ENCODE data around the gene DOHH. TPM values are rescaled to one million over a fixed set of nuclear protein-coding genes. Genes with fewer than 3 reads are reported as not detected.
"Not testable (repeated sequence)": the region's sequence is repeated elsewhere in the genome, so short reads cannot be mapped to it uniquely, and the experiment has no call there.

DOHH gene
- polyA plus RNA-seq, 3 donors = 5.4 to 11.8 (median 9.6) TPM

DNA sequence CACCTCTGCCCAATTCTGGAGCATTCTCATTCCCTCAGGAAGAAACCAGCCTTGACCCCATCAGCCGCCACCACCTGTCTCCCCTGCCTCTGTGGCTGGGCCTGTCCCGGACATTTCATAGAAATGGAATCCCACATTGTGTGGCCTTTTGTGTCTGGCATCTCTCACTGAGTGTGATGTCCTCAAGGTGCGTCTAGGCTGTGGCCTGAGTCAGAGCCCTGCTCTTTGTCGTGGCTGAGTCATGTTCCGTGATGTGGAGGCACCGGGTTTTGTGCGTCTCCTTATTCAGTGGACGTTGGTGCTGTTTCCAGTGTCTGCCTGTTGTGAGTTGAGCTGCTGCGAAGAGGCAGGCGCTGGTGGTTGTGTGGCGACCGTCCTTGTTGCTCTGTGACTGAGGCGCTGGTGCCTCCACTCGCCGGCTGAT is 9.1 kb upstream of the DOHH start:
- no peak for DNase-seq (ENCODE audit: extremely low read depth in 1 of 11, low read depth in 9 of 11, low spot score in 4 of 11)

DNA sequence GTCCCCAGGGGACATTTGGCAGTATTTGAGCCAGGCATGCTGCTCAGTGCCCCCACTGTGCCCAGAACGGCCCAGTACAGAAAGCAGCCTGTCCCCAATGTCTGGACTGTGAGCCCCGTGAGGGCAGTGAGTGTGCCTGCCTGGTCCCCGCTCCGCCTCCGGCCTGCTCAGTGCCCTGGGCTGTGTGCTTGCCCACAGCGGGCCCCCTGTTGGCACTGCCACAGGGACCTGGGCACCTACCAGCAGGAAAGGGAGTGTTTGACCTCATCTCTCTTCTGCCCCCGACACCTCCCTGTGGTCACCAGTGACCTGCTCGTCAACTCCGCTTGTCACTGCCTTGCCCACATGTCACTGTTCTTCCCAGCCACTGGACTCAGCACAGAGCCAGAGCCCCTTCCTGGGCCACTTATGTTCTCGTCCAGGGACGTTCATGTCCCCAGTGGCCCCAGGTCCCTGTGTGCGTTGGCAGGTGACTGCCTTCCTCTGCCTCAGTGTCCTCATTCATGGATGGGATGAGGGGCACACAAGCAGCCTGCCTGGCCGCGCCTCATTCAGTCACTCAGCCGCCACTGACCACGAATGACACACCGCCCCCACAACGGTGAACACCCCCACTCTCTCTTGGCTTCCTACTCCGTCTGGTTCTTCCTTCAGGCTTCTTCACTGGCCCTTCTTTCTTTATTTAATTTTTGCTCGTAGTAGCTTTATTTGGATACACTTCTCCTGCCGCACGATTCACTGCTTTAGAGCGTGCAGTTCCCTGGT is 8.5 kb upstream of the DOHH start:
- DNase-seq (ENCODE audit: extremely low read depth in 1 of 11, low read depth in 9 of 11, low spot score in 4 of 11) = no peak

DNA sequence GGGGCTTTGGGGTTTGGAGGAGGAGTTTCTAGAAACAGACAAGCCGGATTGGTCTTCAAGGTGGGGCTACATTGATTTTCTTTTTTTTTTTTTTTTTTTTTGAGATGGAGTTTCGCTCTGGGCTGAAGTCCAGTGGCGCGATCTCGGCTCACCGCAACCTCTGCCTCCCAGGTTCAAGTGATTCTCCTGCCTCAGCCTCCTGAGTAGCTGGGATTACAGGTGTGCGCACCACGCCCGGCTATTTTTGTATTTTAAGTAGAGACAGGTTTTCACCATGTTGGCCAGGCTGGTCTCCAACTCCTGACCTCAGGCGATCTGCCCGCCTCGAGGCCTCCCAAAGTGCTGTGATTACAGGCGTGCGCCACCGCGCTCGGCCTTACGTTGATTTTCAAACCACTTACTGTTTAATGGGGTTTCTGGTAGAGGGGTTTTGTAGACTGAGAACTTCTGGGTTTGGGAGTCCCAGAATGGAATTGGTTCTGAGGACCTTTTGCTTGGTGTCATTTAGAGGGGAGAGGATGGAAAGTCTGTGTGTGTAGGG is 7.7 kb upstream of the DOHH start:
- DNase-seq (ENCODE audit: extremely low read depth in 1 of 11, low read depth in 9 of 11, low spot score in 4 of 11) = not testable (repeated sequence)

DNA sequence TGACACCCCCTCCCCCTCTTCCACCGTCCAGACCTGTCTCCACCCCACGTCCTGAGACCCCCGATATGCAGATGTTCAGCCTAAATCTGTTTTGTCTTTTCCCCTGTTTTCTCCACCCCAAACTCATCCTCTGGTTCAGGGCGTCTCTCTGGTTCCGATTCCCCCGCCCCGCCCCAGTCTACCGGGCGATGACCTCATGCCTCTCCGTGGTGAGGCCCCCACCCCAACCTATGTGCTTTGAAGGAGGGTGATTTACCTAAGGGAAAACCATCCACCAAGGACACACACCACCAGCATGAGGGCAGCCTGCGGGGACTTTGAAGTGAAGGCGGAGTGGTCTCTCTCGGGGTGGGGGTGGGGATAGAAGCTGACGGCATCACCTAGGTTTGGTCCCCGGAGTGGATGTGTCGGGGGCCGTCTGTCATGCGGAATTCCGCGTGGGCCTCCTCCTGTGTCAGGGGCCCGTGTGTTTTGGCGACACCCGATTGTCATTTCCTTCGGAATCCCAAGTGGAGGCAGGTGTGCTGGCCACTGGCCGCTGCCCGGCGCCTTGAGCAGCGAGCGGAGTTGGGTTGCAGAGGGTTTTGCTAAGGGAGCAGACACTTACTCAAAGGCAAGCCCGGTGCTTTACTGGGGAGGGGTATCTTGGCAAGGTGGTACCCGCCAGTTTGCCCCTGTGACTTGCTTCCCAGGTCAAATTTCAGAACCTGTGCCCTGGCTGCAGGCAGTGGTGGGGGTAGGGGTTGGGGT is 7.1 kb upstream of the DOHH start:
- peak in 1 of 11 donors; percentile 27 for DNase-seq (ENCODE audit: extremely low read depth in 1 of 11, low read depth in 9 of 11, low spot score in 4 of 11)

DNA sequence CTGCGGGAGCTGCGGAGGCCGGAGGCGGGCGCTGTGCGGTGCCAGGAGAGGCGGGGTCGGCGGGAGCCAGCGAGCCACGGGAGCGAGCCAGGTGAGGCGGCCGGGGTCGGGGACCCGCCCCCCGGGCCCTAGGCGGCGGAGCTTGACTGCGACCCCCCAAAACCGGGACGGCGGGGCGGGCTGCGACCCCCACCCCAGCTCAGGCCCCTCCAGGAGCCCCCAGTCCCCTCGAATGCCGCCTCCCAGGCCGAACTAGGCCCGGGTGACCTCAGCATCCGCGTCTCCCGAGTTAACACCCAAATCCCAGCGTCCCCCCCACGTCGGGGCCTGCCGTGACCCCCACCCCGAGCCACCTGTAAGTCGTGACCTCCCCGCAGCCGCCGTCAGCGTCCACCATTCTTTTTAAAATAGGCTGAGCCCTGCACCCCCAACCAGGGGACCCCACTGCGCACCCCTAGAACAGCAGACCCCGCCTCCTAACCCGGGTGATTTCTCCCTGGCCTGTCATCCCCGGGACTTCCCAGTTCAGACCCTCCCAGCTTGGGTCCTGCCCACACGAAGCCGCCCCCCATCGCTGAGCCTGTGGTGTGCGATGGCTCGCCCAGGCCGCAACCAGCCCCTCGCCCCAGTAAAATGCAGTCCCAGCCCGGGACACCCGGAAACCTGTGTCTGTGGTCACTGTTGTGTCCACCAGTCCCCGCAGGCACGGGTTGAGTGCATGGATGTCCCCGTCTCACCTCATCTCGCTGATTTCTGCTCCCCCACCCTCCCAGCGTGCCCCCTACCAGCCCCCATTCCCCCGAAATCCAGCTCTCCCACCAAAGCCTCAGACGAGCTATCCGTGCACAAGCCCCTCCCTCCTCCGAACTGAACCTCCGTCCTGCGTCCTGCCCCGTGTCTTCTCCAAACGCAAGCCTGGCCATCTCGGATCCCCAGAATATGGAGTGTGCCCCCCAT is 6.2 kb upstream of the DOHH start:
- no peak for DNase-seq (ENCODE audit: extremely low read depth in 1 of 11, low read depth in 9 of 11, low spot score in 4 of 11)

DNA sequence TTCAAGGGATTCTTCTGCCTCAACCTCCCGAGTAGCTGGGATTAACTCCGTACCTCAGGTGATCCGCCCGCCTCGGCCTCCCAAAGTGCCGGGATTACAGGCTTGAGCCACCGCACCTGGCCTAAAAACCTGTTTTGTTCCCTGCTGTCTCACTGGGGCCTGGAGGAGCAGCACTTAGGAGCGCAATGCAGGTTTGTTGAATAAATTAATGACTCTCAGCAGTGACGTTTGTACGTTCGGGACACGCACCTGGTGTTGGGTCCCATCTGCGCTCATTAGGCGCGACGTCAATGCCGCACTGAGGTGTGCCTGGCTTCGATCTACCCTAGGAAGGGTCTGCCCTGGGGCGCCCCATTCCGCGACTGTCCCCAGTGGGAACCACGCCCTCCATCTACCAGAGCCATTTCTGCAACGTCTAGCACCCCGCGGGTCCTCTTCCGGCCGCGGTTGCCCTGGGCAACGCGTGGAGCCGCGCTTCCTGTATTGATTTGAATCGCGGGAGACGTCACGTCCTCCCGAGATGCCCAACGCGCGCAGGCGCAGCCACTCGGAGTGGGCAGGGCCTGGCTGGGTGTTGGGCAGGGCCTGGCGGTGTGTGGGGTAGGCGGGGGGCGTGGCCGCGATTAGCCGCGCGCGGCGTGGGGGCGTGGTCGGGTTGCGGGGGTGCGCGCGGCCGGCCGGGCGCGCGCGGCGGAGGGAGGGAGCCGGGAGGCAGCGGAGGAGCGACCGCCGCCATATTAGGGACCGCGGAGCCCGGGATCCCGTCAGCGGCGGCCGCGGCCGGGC is 5.3 kb upstream of the DOHH start, which contains the start of gene FZR1:
TSS of gene FZR1 (plus strand) at position 714 of the 786 bp plus-strand sequence. CDS start 16,679 bp downstream, outside the sequence.
- peak; percentile 95 to 98 (median 97) for DNase-seq (ENCODE audit: extremely low read depth in 1 of 11, low read depth in 9 of 11, low spot score in 4 of 11)

DNA sequence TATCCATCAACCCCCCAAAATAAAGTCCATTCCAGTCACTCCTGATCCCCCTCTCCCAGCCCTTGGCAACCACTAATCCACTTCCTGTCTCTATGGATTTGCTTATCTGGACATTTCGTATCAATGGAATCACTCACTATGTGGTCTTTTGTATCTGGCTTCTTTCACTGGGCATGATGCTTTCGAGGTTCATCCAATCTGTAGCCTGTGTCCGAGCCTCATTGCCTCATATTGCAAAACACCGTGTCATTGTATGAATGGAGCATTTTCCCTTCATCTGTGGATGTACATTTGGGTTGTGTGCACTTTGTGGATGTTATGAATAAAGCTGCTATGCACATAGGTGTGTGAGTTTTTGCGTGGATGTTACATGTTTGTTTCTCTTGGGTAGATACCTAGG is 4.3 kb upstream of the DOHH start:
- no peak for DNase-seq (ENCODE audit: extremely low read depth in 1 of 11, low read depth in 9 of 11, low spot score in 4 of 11)

DNA sequence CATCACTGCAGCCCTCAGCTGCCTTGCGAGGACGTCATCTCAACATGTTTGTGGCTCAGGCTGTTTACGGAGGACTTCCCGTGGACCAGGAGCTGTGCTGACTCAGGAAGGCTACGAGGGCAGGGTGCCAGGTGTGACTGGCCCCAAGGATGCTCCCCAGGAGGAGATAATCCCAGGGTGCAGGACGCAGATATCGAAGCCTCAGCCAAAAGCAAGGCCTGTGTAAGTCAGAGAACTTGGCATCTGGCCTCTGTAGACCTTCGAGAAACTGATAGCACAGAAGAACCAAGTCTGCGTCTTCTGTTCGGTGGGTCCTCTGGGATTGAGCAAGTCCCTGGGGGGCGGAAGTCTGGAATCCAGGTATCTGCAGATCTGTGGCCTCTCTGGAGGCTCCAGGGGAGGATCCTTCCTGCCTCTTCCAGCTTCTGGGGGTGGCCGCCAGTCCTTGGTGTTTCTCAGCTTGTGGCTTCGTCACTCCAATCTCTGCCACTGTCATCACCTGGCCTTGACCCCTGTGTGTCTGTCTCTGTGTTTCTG is 2.6 kb upstream of the DOHH start:
- no peak for DNase-seq (ENCODE audit: extremely low read depth in 1 of 11, low read depth in 9 of 11, low spot score in 4 of 11)

DNA sequence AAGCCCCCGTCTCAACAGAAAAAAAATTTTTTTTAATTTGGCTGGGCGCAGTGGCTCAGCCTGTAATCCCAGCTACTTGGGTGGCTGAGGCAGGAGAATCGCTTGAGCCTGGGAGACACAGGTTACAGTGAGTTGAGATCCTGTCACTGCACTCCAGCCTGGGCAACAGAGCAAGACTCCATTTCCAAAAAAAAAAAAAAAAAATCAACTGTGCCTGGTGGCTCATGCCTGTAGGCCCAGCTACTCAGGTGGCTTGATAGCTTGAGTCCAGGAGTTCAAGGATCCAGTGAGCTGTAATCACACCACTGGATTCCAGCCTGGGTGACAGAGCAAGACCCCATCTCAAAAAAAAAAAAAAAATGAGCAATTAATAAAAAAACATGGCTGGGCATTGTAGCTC is 1.3 kb upstream of the DOHH start:
- DNase-seq (ENCODE audit: extremely low read depth in 1 of 11, low read depth in 9 of 11, low spot score in 4 of 11) = no peak

DNA sequence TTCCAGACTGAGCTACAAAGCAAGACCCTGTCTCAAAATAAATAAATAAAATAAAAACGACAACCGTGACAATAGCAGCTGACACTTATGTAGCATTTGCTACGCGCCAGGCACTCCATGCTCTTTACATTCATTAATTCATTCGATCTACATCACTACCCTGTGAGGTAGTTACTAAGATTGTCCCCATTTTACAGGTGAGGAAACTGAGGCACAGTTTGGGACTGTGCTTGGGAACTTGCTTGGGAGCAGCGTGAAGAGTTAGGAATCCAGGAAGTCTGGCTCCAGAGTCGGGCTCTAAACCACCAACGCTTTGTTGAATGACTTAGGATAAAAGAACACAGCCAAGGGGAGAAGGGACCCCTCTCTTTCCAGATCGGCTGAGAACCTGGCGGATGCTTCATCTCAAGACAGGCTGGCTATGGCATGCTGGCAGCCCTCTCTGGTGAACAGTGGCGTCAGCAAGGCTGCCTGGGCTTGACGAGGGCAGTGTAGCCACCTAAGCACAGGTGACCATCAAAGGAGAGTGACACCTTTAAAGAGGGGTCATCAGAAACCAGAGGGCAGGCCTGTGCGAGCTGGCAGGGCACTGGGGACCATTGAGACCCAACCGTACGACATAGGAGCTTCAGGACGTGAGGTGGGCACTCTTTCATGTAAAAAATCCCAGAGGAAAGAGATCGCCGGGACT is 591 bp downstream of the DOHH start:
- DNase-seq (ENCODE audit: extremely low read depth in 1 of 11, low read depth in 9 of 11, low spot score in 4 of 11) = no peak

DNA sequence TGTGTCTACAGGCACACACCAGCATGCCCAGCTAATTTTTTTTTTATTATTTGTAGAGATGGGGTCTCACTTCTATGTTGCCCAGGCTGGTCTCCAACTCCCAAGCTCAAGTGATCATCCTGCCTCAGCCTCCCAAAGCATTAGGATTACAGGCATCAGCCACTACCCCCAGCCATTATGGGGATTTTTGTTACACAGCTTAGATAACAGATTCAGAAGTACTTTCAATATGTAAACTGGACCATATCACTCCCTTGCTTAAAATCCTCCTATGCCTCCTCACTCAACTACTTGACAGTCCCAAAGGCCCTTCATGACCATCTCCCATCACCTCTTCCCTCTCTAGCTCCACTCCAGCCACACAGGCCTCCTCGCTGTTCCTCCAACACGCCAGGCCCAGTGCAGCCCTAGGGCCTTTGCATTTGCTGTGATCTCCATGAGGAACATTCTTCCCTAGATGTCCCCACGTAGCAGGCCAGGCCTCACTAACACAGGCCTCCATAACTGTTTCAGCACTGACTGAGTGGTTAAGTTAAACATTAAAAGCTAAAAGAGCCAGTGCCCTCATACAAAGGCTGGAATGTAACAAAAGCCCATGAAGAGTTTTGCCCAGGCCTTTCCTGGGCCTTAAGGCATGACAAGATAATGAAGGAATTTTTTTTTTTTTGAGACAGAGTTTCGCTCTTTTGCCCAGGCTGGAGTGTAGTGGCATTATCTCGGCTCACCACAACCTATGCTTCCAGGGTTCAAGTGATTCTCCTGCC is 2.5 kb downstream of the DOHH start:
- no peak for DNase-seq (ENCODE audit: extremely low read depth in 1 of 11, low read depth in 9 of 11, low spot score in 4 of 11)

DNA sequence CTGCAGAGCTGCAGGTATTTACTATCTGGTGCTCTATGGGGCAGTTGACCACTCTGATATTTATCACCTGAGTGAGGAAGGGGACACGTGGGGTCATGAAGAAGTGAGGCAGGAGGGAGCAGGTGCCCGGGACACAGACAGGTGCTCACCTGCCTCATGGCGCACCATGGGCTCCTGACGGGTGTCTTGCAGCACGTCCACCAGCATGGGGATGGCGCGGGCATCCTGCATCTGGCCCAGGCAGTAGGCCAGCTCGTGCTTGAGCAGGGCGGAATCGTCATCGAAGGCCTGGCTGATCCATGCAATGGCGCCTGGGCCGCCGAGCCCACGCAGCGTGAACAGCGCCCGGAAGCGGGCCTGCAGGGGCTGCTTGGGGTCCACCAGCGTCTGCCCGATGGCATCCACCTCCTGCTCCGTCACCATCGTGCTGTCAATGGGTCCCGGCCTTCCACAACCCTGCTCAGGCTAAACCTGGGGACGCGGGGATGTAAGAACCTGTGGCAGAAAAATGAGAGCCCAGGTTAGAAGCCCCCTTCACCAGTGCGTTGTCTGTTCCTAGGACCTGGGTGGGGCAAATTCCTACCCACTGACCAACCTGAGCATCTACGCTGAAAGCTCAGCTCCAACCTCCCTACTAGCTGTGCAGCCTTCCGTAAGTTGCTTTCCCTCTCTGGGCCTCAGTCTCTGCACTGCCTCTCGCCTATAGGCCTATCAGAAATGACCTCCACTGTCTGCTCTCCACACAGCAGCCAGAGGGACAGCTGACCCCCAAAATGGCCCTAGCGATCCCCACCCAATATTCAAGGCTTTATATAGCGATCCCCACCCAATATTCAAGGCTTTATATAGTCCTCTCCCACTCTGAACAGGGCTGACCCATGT is 3.8 kb downstream of the DOHH start:
- DNase-seq (ENCODE audit: extremely low read depth in 1 of 11, low read depth in 9 of 11, low spot score in 4 of 11) = no peak

DNA sequence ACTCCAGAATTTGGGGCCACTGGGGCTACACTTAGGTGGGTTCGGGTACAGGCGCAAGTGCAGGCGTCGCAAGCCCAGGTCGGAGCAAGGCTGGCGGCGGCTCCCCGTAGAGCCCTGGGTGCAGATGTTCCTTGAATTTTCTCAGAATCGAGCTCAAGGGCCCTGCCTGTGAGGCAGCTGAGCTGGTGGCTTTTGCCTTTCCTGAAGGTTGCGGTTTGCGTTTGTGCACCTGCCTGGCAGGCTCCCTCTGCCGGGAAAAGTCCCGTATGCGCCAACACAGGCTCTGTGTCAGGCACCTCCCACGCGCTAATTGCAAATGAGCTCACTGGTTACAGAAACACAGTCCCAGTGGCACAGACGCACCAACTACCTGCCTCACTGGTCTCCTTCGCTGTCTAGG is 5.9 kb downstream of the DOHH start:
- no peak for DNase-seq (ENCODE audit: extremely low read depth in 1 of 11, low read depth in 9 of 11, low spot score in 4 of 11)

DNA sequence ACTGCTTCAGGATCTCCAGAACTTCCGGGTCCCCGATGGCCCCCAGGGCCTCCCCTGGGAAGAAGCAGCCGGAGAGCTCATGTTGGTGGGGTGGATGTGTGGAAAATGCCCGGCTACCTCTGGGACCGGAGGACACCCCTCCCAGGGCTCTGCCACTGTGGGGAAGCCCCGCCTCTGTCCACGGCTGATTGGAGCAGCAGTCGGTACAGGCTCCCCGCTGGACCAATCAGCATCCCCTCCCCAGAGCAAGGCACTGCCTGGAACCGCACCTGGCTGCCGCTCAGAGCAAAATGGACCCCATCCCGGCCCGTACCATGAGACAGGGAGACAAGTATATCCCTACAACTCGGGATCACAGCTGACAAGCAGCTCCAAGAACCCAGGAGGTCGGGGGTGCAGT is 6.4 kb downstream of the DOHH start:
- DNase-seq (ENCODE audit: extremely low read depth in 1 of 11, low read depth in 9 of 11, low spot score in 4 of 11) = no peak

DNA sequence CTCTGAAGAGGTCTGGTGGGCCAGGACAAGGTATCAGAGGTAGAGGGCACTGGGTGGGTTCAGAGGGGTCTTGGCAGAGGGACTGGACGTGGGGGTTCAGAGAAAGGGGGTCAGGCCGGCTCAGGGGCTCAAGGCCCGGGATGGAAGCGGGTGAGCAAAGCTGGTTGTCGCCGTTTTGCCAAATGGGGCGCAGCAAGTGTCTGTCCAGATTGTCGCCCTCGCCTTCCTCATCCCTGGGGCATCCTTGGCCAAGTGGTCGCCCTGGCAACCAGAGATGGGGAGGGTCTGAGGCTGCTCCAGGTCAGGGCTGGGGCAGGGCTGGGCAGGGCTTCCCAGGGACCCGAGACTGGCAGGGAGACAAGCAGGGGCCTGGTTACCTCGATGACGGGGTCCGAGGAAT is 6.8 kb downstream of the DOHH start:
- DNase-seq (ENCODE audit: extremely low read depth in 1 of 11, low read depth in 9 of 11, low spot score in 4 of 11) = no peak

DNA sequence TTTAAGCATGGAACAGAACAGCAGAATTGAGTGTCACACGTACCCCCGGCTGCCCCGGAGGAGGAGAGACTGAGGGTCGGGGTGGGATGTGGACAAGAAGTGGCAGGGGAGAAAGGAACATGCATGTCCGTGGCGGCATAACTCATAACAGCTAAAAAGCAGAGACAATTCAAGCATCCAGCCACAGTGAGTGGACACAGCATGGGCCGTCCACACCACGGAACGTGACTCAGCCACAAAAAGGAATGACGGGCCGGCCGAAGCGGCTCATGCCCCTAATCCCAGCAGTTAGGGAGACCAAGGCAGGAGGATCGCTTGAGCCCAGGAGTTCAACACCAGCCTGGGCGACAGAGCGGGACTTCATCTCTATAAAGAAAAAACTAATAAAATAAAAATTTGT is 7.6 kb downstream of the DOHH start:
- no peak for DNase-seq (ENCODE audit: extremely low read depth in 1 of 11, low read depth in 9 of 11, low spot score in 4 of 11)

All from renal cortex interstitium (tissue), 11 donors.